ENCODE results near the gene CRIP3. TPM values are rescaled to one million over a fixed set of nuclear protein-coding genes. Genes with fewer than 3 reads are reported as not detected.

Gene CRIP3
- total RNA-seq, 4 donors from 2014 or later: 1.5 to 2.7 TPM; not detected in 2

- no peaks in the 10 kb centered on the region for H3K9me3 ChIP-seq
- no peak for TF ChIP-seq CTCF (IDR thresholded peaks at IDR 0.05)
- no peak for TF ChIP-seq POLR2A (IDR thresholded peaks at IDR 0.05)
- H3K27ac ChIP-seq: no peak overlapping the region
- H3K36me3 ChIP-seq: no peaks in the 10 kb centered on the region
- H3K27me3 ChIP-seq: no peaks in the 10 kb centered on the region
- intact Hi-C loops (cut with DNase I; ENCODE audit: low total_unique reads): no loop called here
- H3K4me1 ChIP-seq: no peaks in the 10 kb centered on the region
- no peak overlapping the region for H3K4me3 ChIP-seq
- no peak for DNase-seq
Measured at GRCh38 chr6:43262780-43263313, 45.8 kb downstream of the CRIP3 start.

GRCh38 chr6:43262000-43262779 lies 46.4 kb downstream of the CRIP3 start:
- no peak overlapping the region for H3K27ac ChIP-seq
- H3K9me3 ChIP-seq: no peaks in the 10 kb centered on the region
- intact Hi-C loops (cut with DNase I; ENCODE audit: low total_unique reads): no loop called here
- no peak for TF ChIP-seq CTCF (IDR thresholded peaks at IDR 0.05)
- no peak overlapping the region for H3K4me3 ChIP-seq
- no peaks in the 10 kb centered on the region for H3K36me3 ChIP-seq
- no peaks in the 10 kb centered on the region for H3K27me3 ChIP-seq
- DNase-seq: no peak
- no peaks in the 10 kb centered on the region for H3K4me1 ChIP-seq

- DNase-seq: no peak
- H3K27ac ChIP-seq: no peak overlapping the region
- TF ChIP-seq POLR2A (IDR thresholded peaks at IDR 0.05): no peak
- no peak for TF ChIP-seq CTCF (IDR thresholded peaks at IDR 0.05)
- H3K4me3 ChIP-seq: no peak overlapping the region
- intact Hi-C loops (cut with DNase I; ENCODE audit: low total_unique reads): no loop called here
- no peaks in the 10 kb centered on the region for H3K4me1 ChIP-seq
- H3K27me3 ChIP-seq: no peaks in the 10 kb centered on the region
- no peaks in the 10 kb centered on the region for H3K36me3 ChIP-seq
- H3K9me3 ChIP-seq: no peaks in the 10 kb centered on the region
Measured at GRCh38 chr6:43261198-43261597, 47.4 kb downstream of the CRIP3 start.

GRCh38 chr6:43260791-43261190 lies 47.8 kb downstream of the CRIP3 start:
- Histone ChIP-seq H3K4me1 (no peaks in the 10 kb centered on the region), H3K36me3 (no peaks in the 10 kb centered on the region), H3K27ac (no peak overlapping the region), H3K4me3 (no peak overlapping the region), H3K9me3 (no peaks in the 10 kb centered on the region), H3K27me3 (no peaks in the 10 kb centered on the region)
- no peak for TF ChIP-seq POLR2A (IDR thresholded peaks at IDR 0.05)
- no peak for TF ChIP-seq CTCF (IDR thresholded peaks at IDR 0.05)
- DNase-seq: no peak
- intact Hi-C loops (cut with DNase I; ENCODE audit: low total_unique reads): no loop called here

DNA sequence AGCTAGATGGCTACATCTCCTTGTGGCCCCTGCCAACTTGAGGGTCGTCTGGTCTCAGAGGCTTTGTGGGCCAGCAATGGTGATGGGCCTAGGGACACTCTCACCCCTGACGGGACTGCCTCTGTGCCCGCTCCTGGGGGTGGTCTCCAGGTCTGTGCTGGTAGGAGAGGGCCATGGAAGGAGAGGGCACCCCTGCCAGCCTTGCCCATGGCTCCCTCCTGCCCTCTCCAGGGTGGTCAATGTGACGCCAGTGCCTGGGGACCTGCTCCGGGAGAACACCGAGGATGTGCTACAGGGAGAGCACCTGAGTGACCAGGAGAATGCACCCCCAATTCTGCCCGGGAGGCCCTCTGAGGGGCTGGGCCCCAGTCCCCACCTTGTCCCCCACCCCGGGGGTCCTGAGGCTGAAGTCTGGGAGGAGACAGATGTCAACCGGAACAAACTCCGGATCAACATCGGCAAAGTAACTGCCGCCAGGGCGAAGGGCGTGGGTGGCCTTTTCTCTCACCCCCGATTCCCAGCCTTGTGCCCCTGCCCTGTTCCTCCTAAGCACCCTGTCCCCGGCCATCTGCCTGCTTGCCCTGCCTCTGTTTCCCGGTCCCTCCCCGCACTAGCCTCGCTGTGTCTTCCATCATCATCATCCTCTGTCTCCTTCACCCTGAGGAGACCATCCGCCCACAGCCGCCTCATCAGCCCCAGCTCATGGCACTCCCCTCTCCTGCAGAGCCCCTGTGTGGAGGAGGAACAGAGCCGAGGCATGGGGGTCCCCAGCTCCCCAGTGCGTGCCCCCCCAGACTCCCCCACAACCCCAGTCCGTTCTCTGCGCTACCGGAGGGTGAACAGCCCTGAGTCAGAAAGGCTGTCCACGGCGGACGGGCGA lies 49.6 kb downstream of the CRIP3 start:
- Histone ChIP-seq H3K4me1 (no peaks in the 10 kb centered on the region), H3K27ac (no peak overlapping the region), H3K4me3 (no peak overlapping the region), H3K27me3 (no peaks in the 10 kb centered on the region), H3K9me3 (no peaks in the 10 kb centered on the region), H3K36me3 (no peaks in the 10 kb centered on the region)
- DNase-seq: no peak
- TF ChIP-seq POLR2A (IDR thresholded peaks at IDR 0.05) (no peak), CTCF (IDR thresholded peaks at IDR 0.05) (no peak)
- intact Hi-C loops (cut with DNase I; ENCODE audit: low total_unique reads): no loop called here

All from uterus (tissue), 4 donors.